Hepatic stellate cell (primary cell): ENCODE results near the gene GGT7.
"Not testable (repeated sequence)": the region's sequence is repeated elsewhere in the genome, so short reads cannot be mapped to it uniquely, and the experiment has no call there.

Experiments
- DNase-seq: peaks from one replicate; pipeline ENCODE4 v3.0.0; 2011; ENCODE audit warnings: low spot score

The GGT7 gene

GRCh38 chr20:34842143-34842542 is 30.5 kb downstream of the GGT7 start:
- no peak for DNase-seq

GRCh38 chr20:34834459-34834893 is 38.2 kb downstream of the GGT7 start:
- DNase-seq = peak; percentile 41

GRCh38 chr20:34831936-34832335 is 40.7 kb downstream of the GGT7 start:
- no peak for DNase-seq

GRCh38 chr20:34829191-34829590 is 43.5 kb downstream of the GGT7 start:
- DNase-seq = no peak

- peak; percentile 79 for DNase-seq
Observed at GRCh38 chr20:34825530-34826362, 46.9 kb downstream of the GGT7 start, which contains the start of gene NCOA6. NCOA6 (minus strand) TSS chr20:34825651; CDS start chr20:34782355, 43,296 bp downstream.

GRCh38 chr20:34824806-34825529 is 47.7 kb downstream of the GGT7 start:
- DNase-seq = peak; percentile 59

- peak; percentile 57 for DNase-seq
Observed at GRCh38 chr20:34824452-34824805, 48.2 kb downstream of the GGT7 start.

GRCh38 chr20:34824026-34824425 is 48.6 kb downstream of the GGT7 start:
- no peak for DNase-seq

GRCh38 chr20:34820805-34821578 is 51.7 kb downstream of the GGT7 start:
- no peak for DNase-seq

- DNase-seq = no peak
Observed at GRCh38 chr20:34817801-34818200, 54.9 kb downstream of the GGT7 start.

GRCh38 chr20:34817072-34817471 is 55.6 kb downstream of the GGT7 start:
- DNase-seq = no peak

GRCh38 chr20:34815636-34816035 is 57.0 kb downstream of the GGT7 start:
- no peak for DNase-seq

GRCh38 chr20:34808583-34808982 is 64.1 kb downstream of the GGT7 start:
- no peak for DNase-seq

- not testable (repeated sequence) for DNase-seq
Observed at GRCh38 chr20:34807944-34808465, 64.7 kb downstream of the GGT7 start.

- DNase-seq = no peak
Observed at GRCh38 chr20:34806255-34806654, 66.4 kb downstream of the GGT7 start.

- DNase-seq = no peak
Observed at GRCh38 chr20:34798871-34799270, 73.8 kb downstream of the GGT7 start.

GRCh38 chr20:34798328-34798727 is 74.3 kb downstream of the GGT7 start:
- DNase-seq = no peak

GRCh38 chr20:34797012-34797995 is 75.4 kb downstream of the GGT7 start:
- no peak for DNase-seq
